Measurements from ENCODE around the gene ADRM1.

The ADRM1 gene

DNA sequence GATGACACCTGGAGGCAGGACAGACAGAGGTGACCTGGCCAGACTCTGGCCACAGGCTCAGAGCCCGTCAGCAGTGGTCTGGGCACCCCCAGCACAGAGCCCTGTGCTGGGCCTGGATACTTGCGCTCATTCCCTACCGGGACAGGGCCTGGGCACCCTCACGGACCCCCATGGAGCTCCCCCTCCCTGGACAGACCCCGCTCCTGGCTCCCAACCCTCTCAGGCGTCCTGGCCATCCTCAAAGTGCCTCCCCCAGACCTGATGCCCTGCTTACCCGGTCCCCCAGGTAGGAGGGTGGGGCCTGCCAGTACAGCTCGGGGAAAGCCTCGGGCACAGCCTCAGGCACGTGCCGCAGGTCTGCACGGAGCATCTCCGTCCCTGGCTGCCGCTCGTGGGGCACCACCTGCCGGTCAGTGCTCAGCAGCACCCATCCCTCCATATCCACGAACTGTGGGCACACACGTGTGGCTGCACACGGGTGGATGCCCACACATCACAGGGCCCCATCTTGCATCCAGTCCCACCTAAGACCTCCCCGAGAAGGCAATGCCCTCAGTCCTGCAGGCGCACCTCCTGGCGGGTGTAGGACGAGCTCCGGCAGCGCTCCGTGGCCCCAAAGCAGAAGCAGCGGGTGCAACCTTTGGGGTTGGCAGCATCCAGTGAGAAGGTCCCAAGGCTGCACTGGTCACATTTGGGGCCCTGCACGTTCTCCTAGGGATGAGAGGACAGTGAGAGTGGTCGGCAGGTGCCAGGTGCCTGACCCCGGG lies 24.3 kb downstream of the ADRM1 start:
- Histone ChIP-seq H4K20me1 (ENCODE audit: low read depth, low read length) (no peaks in the 10 kb centered on the region), H3K27ac (ENCODE audit: low read depth, low read length) (no peak overlapping the region), H3K9me2 (replicated peaks; ENCODE audit: insufficient read depth, low read length) (no peaks in the 10 kb centered on the region), H3K36me3 (ENCODE audit: low read length) (no peaks in the 10 kb centered on the region), H2AFZ (ENCODE audit: low read depth, low read length, severe bottlenecking) (no peak overlapping the region), H3F3A (ENCODE audit: insufficient read depth) (no peaks in the 10 kb centered on the region), H3K4me3 (ENCODE audit: insufficient read depth, low read length, poor library complexity, severe bottlenecking) (no peak overlapping the region), H3K79me2 (ENCODE audit: insufficient read depth, low read length) (no peaks in the 10 kb centered on the region), H3K4me2 (ENCODE audit: low read depth, low read length, poor library complexity, severe bottlenecking) (no peak overlapping the region), H3K27me3 (ENCODE audit: low read length) (no peaks in the 10 kb centered on the region), H3K9me3 (ENCODE audit: insufficient read depth, low read length) (no peaks in the 10 kb centered on the region), H3K9ac (ENCODE audit: low read length) (no peak overlapping the region)
- TF ChIP-seq EZH2phosphoT487 (conservative IDR thresholded peaks at IDR 0.05; ENCODE audit: low read length) = no peak
- TF ChIP-seq, protein P1, sequence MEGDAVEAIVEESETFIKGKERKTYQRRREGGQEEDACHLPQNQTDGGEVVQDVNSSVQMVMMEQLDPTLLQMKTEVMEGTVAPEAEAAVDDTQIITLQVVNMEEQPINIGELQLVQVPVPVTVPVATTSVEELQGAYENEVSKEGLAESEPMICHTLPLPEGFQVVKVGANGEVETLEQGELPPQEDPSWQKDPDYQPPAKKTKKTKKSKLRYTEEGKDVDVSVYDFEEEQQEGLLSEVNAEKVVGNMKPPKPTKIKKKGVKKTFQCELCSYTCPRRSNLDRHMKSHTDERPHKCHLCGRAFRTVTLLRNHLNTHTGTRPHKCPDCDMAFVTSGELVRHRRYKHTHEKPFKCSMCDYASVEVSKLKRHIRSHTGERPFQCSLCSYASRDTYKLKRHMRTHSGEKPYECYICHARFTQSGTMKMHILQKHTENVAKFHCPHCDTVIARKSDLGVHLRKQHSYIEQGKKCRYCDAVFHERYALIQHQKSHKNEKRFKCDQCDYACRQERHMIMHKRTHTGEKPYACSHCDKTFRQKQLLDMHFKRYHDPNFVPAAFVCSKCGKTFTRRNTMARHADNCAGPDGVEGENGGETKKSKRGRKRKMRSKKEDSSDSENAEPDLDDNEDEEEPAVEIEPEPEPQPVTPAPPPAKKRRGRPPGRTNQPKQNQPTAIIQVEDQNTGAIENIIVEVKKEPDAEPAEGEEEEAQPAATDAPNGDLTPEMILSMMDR (IDR thresholded peaks at IDR 0.05; ENCODE audit: insufficient read depth, low read length, poor library complexity, severe bottlenecking) = no peak

DNA sequence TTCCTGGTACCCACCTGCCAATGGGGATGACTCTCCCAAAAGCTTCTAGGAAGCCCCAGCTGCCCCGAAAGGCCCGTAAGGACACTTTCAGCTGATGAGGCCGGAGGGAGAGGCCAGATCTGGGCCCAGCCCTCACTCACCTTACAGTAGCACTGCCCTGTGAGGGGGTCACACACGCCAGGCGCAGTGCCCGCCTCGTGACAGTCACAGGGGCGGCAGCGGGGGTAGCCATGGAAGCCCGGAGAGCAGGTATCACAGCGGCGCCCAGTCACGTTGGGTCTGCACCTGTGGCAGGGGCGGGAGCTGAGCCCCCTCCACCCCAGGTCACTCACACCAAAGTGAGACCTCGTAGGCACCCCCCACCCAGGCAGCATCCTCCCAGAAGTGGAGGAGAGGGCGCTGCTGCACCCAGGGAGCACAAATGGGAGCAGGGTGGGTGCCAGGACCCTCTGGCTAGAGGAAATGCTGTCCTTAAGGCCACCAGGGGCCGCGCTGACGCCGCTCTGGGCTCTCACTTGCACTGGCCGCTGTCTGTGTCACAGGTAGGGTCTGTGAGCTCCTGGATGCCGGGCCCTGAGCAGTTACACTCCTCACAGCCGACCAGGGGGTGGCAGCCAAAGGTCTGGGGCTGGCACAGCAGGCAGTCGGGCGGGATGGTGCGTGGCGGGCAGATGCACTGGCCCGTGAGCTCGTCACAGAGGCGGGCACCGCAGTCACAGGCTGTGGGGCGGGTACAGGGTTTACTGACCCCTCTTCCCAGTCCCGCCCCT lies 25.1 kb downstream of the ADRM1 start:
- H4K20me1 ChIP-seq (ENCODE audit: low read depth, low read length) = no peaks in the 10 kb centered on the region
- H3K9me2 ChIP-seq (replicated peaks; ENCODE audit: insufficient read depth, low read length) = no peaks in the 10 kb centered on the region
- H3K9ac ChIP-seq (ENCODE audit: low read length) = no peak overlapping the region
- no peaks in the 10 kb centered on the region for H3K79me2 ChIP-seq (ENCODE audit: insufficient read depth, low read length)
- H3K4me2 ChIP-seq (ENCODE audit: low read depth, low read length, poor library complexity, severe bottlenecking) = no peak overlapping the region
- H3F3A ChIP-seq (ENCODE audit: insufficient read depth) = no peaks in the 10 kb centered on the region
- TF ChIP-seq, protein P1 (IDR thresholded peaks at IDR 0.05; ENCODE audit: insufficient read depth, low read length, poor library complexity, severe bottlenecking) = no peak
- H3K27ac ChIP-seq (ENCODE audit: low read depth, low read length) = no peak overlapping the region
- no peak overlapping the region for H3K4me3 ChIP-seq (ENCODE audit: insufficient read depth, low read length, poor library complexity, severe bottlenecking)
- no peak overlapping the region for H2AFZ ChIP-seq (ENCODE audit: low read depth, low read length, severe bottlenecking)
- H3K27me3 ChIP-seq (ENCODE audit: low read length) = no peaks in the 10 kb centered on the region
- no peaks in the 10 kb centered on the region for H3K9me3 ChIP-seq (ENCODE audit: insufficient read depth, low read length)
- no peaks in the 10 kb centered on the region for H3K36me3 ChIP-seq (ENCODE audit: low read length)

DNA sequence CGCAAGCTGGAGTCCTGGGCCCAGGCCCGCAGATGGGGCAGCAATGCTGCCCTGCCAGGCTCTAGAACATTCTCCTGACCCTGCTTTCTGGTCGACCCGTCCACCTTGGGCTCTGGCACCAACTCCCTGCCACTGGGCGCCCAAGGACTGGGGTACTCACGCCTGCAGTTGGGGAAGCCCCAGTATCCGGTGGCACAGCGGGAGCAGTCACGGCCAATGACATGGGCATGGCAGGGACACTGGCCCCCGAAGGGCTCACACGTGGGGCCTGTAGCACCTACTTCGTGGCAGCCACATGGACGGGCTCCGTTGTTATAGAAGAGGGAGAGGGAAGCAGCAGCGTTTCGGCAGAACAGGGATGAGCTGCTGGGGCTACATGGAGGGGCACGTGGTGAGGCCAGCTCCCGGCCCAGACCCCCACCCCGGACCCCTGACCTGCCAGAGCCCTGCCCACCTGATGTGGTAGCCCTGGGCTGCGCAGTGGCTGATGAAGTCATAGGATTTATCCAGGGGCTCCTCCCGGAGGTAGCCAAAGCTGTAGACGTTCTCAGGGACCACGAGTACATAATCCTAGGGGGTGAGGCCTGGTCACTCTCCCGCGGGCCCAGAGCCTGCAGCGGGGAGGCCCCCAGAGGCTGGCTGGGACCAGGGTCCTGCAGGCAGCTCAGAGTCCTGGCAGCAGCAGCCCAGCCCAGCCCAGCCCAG lies 26.0 kb downstream of the ADRM1 start:
- no peaks in the 10 kb centered on the region for H3K27me3 ChIP-seq (ENCODE audit: low read length)
- no peaks in the 10 kb centered on the region for H3K9me3 ChIP-seq (ENCODE audit: insufficient read depth, low read length)
- H3F3A ChIP-seq (ENCODE audit: insufficient read depth) = no peaks in the 10 kb centered on the region
- no peaks in the 10 kb centered on the region for H3K9me2 ChIP-seq (replicated peaks; ENCODE audit: insufficient read depth, low read length)
- H2AFZ ChIP-seq (ENCODE audit: low read depth, low read length, severe bottlenecking) = no peak overlapping the region
- no peak overlapping the region for H3K9ac ChIP-seq (ENCODE audit: low read length)
- H3K79me2 ChIP-seq (ENCODE audit: insufficient read depth, low read length) = no peaks in the 10 kb centered on the region
- TF ChIP-seq, protein P1 (IDR thresholded peaks at IDR 0.05; ENCODE audit: insufficient read depth, low read length, poor library complexity, severe bottlenecking) = no peak
- no peak for TF ChIP-seq EZH2phosphoT487 (conservative IDR thresholded peaks at IDR 0.05; ENCODE audit: low read length)
- no peaks in the 10 kb centered on the region for H3K36me3 ChIP-seq (ENCODE audit: low read length)
- no peak overlapping the region for H3K4me2 ChIP-seq (ENCODE audit: low read depth, low read length, poor library complexity, severe bottlenecking)
- no peaks in the 10 kb centered on the region for H4K20me1 ChIP-seq (ENCODE audit: low read depth, low read length)
- no peak overlapping the region for H3K27ac ChIP-seq (ENCODE audit: low read depth, low read length)
- H3K4me3 ChIP-seq (ENCODE audit: insufficient read depth, low read length, poor library complexity, severe bottlenecking) = no peak overlapping the region

Data from SU-DHL-6 (cell line).